Astrocyte of the cerebellum (primary cell): Measurements from ENCODE around the gene PCID2.

Experiments
- DNase-seq: peaks from one replicate; pipeline ENCODE4 v3.0.0-alpha.2; 2011; ENCODE audit warnings: low read depth
- H3K4me3 ChIP-seq: 2 replicates; pipeline ENCODE4 v1.5.1; 2011; ENCODE audit warnings: mild to moderate bottlenecking, low read depth, low read length, moderate library complexity
- in situ Hi-C: cut with HindIII; loops from 2 replicates; pipeline ENCODE4 v1.10.0; 2017; ENCODE audit warnings: low sequenced_read_pairs
- TF ChIP-seq, protein P1 (sequence below): IDR thresholded peaks from 2 replicates; pipeline ENCODE4 v1.5.1; 2012; ENCODE audit warnings: low read length, low read depth, moderate library complexity, mild to moderate bottlenecking; ENCODE audit errors: missing control alignments

PCID2 gene

DNA sequence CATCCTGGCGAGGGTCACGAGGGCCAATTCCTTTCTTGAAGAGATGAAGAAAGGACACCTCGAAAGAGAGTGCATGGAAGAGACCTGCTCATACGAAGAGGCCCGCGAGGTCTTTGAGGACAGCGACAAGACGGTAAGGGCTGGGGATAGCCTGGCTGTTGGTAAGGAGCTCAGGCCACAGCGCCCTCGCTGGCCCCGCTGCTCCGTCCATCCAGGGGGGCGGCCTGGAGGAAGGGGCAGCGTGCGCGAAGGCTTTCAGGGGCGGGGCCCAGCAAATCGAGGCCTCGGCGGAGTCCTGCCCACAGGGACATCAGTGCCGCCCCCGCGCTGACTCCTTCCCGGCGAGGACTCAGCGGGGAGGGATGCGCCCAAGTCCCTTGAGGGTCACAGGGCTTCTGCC, 79.0 kb downstream of the PCID2 start:
- H3K4me3 ChIP-seq, result no peak overlapping the region
- no peak for DNase-seq
- in situ Hi-C loops, result no loop called here
- TF ChIP-seq, protein P1, sequence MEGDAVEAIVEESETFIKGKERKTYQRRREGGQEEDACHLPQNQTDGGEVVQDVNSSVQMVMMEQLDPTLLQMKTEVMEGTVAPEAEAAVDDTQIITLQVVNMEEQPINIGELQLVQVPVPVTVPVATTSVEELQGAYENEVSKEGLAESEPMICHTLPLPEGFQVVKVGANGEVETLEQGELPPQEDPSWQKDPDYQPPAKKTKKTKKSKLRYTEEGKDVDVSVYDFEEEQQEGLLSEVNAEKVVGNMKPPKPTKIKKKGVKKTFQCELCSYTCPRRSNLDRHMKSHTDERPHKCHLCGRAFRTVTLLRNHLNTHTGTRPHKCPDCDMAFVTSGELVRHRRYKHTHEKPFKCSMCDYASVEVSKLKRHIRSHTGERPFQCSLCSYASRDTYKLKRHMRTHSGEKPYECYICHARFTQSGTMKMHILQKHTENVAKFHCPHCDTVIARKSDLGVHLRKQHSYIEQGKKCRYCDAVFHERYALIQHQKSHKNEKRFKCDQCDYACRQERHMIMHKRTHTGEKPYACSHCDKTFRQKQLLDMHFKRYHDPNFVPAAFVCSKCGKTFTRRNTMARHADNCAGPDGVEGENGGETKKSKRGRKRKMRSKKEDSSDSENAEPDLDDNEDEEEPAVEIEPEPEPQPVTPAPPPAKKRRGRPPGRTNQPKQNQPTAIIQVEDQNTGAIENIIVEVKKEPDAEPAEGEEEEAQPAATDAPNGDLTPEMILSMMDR, result no peak
